ENCODE data around the gene ZMYND8. TPM values are rescaled to one million over a fixed set of nuclear protein-coding genes. Genes with fewer than 3 reads are reported as not detected.
A peak's percentile ranks its signal among the peaks of the same experiment; 100 is the strongest.

ZMYND8 gene
- total and polyA plus RNA-seq, 2 of the 4 experiments (the other 2 are of a cell fraction), result 24.0 to 28.2 TPM

GRCh38 chr20:47362361-47363219, 6.1 kb upstream of the ZMYND8 start:
- no peak overlapping the region for H2AFZ ChIP-seq (replicated peaks; ENCODE audit: low read length, poor library complexity)
- no peak overlapping the region; the same call in 2 of the 3 replicates for H2BK15ac ChIP-seq (ENCODE audit: low read depth, low read length)
- H3K4me1 ChIP-seq (ENCODE audit: control insufficient read depth, insufficient read depth, low read length), result peaks cover 32% of the 10 kb centered on the region
- H4K5ac ChIP-seq (ENCODE audit: low read depth, low read length), result no peak overlapping the region
- H4K8ac ChIP-seq (ENCODE audit: low read depth in 2 of 2, low read length in 2 of 2), result no peak overlapping the region
- H2BK20ac ChIP-seq (ENCODE audit: low read depth, low read length), result peak overlapping the region; percentile 27
- H3K36me3 ChIP-seq (ENCODE audit: control insufficient read depth, insufficient read depth, low read length), result no peaks in the 10 kb centered on the region
- intact Hi-C loops (cut with micrococcal nuclease), result no loop called here
- peak overlapping the region; percentile 15 for H2BK5ac ChIP-seq (ENCODE audit: low read depth, low read length, poor library complexity, severe bottlenecking)
- ChIA-PET CTCF (interaction anchor here (0.7 to 1.3 kb wide), 2 partner anchors 16 to 37 kb away, joined by 3 to 4 read pairs; no protein-coding TSS in a partner anchor), POLR2A (ENCODE audit: unreplicated experiment) (interaction anchor here (0.6 kb wide), 1 partner anchor 49 kb away, joined by 9 read pairs; no protein-coding TSS in a partner anchor)
- peak overlapping the region; percentile 6; the same call in 1 of the 2 replicates for H4K91ac ChIP-seq (ENCODE audit: insufficient read depth, low read depth, low read length)
- no TSS peak for BruUV-seq (replicated peaks)
- no peak for DNase-seq
- no peak overlapping the region for H3K4me2 ChIP-seq (ENCODE audit: low read depth, low read length)
- H3K4me3 ChIP-seq (ENCODE audit: insufficient read depth, low read depth, low read length), result no peak overlapping the region
- H2AK9ac ChIP-seq (replicated peaks; ENCODE audit: low read depth, low read length, poor library complexity), result no peak overlapping the region
- no peak for ATAC-seq (ENCODE audit: low read depth)
- WGBS, 2 experiments (ENCODE audit: extremely low coverage in 2 of 2, insufficient read length in 1 of 2), result 83% methylated on average over 12 of the region's 17 CpGs; no CpG with 5 or more reads in 1 of the 2 experiments
- H3K4ac ChIP-seq (ENCODE audit: low read depth, low read length), result peak overlapping the region; percentile 38
- H3K9me3 ChIP-seq (ENCODE audit: control insufficient read depth, insufficient read depth, low read length), result no peaks in the 10 kb centered on the region
- peak overlapping the region; percentile 24; the same call in 1 of the 2 replicates for H2BK120ac ChIP-seq (ENCODE audit: low read depth, low read length)
- no peak overlapping the region for H3K14ac ChIP-seq (replicated peaks; ENCODE audit: low read depth, low read length)
- dilution Hi-C loops (cut with HindIII; ENCODE audit: low sequenced_read_pairs, unreplicated experiment), result no loop called here
- in situ Hi-C loops (cut with MboI; ENCODE audit: low sequenced_read_pairs), result no loop called here
- no peaks in the 10 kb centered on the region for H4K20me1 ChIP-seq (ENCODE audit: insufficient read depth, low read length)
- H3K23ac ChIP-seq (ENCODE audit: low read depth, low read length), result no peak overlapping the region
- peaks cover 8% of the 10 kb centered on the region for H3K9me1 ChIP-seq (ENCODE audit: insufficient read depth, low read length)
- no peaks in the 10 kb centered on the region for H3K27me3 ChIP-seq (ENCODE audit: control insufficient read depth, insufficient read depth, low read length)
- H3K9ac ChIP-seq (ENCODE audit: low read depth, low read length), result no peak overlapping the region
- H3K27ac ChIP-seq (ENCODE audit: insufficient read depth, low read length), result no peak overlapping the region
- peaks cover 0 to 5% of the 10 kb centered on the region in 2 experiments; a peak in 2 of 4 replicates for H3K79me1 ChIP-seq (ENCODE audit: low read depth in 1 of 2, low read length in 2 of 2)
- H3K18ac ChIP-seq (ENCODE audit: low read depth, low read length), result no peak overlapping the region
- H2AK5ac ChIP-seq (ENCODE audit: low read depth, low read length), result peak overlapping the region; percentile 48
- no peak overlapping the region for H3K56ac ChIP-seq (ENCODE audit: extremely low read depth, insufficient read depth, low read length)
- TF ChIP-seq MAFK (IDR thresholded peaks at IDR 0.05; ENCODE audit: low read depth, low read length) (no peak), MXI1 (IDR thresholded peaks at IDR 0.05; ENCODE audit: borderline replicate concordance, low read depth, low read length) (no peak), BHLHE40 (IDR thresholded peaks at IDR 0.05; ENCODE audit: low read depth, low read length) (no peak), CEBPB (IDR thresholded peaks at IDR 0.05; ENCODE audit: low read depth, low read length) (no peak), RAD21 (IDR thresholded peaks at IDR 0.05; ENCODE audit: low read length) (no peak), RFX5 (IDR thresholded peaks at IDR 0.05; ENCODE audit: low read depth, low read length) (no peak), CHD1 (IDR thresholded peaks at IDR 0.05; ENCODE audit: low read depth, low read length) (no peak), RCOR1 (IDR thresholded peaks at IDR 0.05; ENCODE audit: insufficient replicate concordance, low read length) (no peak), SMC3 (IDR thresholded peaks at IDR 0.05; ENCODE audit: low read depth, low read length) (no peak), NFE2L2 (IDR thresholded peaks at IDR 0.05; ENCODE audit: low read depth, low read length) (no peak), USF2 (IDR thresholded peaks at IDR 0.05; ENCODE audit: low read depth, low read length) (no peak), MAZ (IDR thresholded peaks at IDR 0.05; ENCODE audit: borderline replicate concordance, low read depth, low read length) (no peak), ELK1 (IDR thresholded peaks at IDR 0.05; ENCODE audit: borderline replicate concordance, low read depth, low read length) (no peak), FOS (IDR thresholded peaks at IDR 0.05; ENCODE audit: low read depth, low read length) (no peak)

Data from IMR-90 (cell line).